HS-5 (cell line): ENCODE measurements around the gene RECQL.
A peak's percentile ranks its signal among the peaks of the same experiment; 100 is the strongest.

Experiments
- DNase-seq: peaks from one replicate; pipeline ENCODE4 v3.0.0-alpha.2; 2012; ENCODE audit warnings: low read depth

The RECQL gene, protein sequence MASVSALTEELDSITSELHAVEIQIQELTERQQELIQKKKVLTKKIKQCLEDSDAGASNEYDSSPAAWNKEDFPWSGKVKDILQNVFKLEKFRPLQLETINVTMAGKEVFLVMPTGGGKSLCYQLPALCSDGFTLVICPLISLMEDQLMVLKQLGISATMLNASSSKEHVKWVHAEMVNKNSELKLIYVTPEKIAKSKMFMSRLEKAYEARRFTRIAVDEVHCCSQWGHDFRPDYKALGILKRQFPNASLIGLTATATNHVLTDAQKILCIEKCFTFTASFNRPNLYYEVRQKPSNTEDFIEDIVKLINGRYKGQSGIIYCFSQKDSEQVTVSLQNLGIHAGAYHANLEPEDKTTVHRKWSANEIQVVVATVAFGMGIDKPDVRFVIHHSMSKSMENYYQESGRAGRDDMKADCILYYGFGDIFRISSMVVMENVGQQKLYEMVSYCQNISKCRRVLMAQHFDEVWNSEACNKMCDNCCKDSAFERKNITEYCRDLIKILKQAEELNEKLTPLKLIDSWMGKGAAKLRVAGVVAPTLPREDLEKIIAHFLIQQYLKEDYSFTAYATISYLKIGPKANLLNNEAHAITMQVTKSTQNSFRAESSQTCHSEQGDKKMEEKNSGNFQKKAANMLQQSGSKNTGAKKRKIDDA

GRCh38 chr12:21501258-21502163 lies at the start of gene RECQL, which contains the start of gene GOLT1B:
RECQL (minus strand) TSS chr12:21501635; CDS start chr12:21499570, 2,065 bp downstream.
GOLT1B (plus strand) TSS chr12:21501789; CDS start chr12:21501924, 135 bp downstream.
- peak; percentile 97 for DNase-seq

- no peak for DNase-seq
Measured at GRCh38 chr12:21547437-21547836, 46.0 kb upstream of the RECQL start.

DNA sequence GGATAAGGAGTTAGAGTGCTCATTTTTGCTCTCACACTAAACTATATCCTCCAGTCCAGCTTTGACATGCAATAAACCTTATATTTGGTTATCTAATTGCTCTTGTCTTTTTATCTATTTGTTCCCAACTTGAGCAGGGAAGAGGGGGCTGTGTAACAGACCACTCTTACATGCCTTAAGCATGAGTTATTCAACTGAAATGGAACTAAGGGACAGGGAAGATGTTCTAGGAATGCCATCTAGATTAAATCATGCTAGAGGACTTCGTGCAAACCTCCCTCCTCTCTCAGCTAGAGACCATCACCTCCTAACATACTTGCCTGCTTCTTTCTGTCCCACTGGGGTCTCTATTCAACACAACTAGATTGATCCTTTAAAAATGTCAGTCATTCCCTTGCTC lies 45.3 kb upstream of the RECQL start:
- DNase-seq: no peak

- no peak for DNase-seq
Measured at GRCh38 chr12:21545557-21545956, 44.1 kb upstream of the RECQL start.

DNA sequence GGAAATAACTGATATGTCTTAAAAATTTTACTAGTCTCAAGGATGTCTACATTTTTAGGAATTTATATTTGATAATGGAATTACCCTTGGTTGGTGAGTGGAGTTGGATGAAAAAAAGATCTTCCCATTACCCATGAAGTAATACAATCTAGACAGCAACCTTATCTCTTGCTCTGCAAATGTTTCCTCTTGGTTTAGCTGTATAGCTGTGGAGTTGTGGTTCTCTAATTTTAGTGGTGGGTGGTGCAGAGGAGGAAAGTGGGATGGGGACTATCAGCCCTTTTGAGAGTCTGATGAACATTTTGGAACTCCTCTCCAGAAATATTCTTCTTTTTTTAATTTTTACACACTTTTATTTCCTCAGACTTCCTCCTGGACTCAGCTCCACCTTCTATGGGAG lies 41.7 kb upstream of the RECQL start:
- DNase-seq: no peak

DNA sequence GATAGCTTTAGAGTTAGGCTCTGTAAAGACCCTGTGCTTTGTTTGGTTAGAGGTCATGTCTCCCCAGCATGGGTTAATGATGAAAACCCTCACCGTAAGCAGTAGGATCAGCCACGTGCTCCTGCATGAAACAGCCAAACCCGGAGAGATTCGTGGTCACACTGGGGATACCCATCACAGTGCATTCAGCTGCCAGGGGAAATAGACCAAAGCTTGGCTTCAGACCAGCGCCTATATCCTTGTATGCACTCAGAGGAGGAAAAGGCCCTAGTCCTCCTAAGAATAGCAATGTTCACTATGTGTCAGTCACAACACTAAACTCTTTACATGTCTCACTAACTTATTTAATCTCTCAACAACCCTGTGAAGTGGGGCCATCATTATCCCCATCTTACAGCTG lies 41.0 kb upstream of the RECQL start:
- DNase-seq: no peak

DNA sequence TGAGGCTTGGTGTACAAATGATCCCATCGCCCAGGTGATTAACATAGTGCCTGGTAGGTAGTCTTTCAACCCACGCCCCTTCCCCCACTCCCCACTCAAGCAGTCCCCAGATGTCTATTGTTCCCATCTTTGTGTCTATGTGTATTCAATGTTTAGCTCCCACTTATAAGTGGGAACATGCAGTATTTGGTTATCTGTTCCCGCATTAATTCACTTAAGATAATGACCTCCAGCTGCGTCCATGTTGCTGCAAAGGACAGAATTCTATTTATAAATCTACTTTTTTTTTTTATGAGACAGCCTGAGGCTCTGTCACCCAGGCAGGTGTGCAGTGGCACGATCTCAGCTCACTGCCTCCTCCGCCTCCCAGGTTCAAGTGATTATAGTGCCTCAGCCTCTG lies 40.3 kb upstream of the RECQL start:
- DNase-seq: no peak

GRCh38 chr12:21539797-21540196 lies 38.4 kb upstream of the RECQL start:
- no peak for DNase-seq

GRCh38 chr12:21538061-21538653 lies 36.7 kb upstream of the RECQL start:
- no peak for DNase-seq

DNA sequence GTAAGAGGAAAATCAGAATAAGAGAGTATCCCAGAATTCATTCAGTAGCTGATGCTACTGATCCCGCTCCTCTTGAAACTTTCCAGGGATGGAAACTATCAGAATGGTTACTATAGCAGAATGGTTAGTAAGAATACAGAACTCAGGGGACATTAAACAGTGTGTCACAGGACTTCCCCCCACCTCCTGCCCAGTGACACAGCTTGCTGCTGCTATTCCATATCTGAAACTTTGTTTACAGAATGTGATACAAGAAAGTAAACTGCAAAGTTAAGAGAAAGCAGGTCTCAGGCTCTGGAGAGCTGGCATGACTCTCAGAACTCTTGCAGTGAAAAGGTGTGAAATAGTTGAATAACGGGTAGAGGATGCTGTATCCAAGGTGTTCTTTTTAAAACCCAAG lies 28.0 kb upstream of the RECQL start:
- no peak for DNase-seq

GRCh38 chr12:21528953-21529352 lies 27.5 kb upstream of the RECQL start:
- no peak for DNase-seq

DNA sequence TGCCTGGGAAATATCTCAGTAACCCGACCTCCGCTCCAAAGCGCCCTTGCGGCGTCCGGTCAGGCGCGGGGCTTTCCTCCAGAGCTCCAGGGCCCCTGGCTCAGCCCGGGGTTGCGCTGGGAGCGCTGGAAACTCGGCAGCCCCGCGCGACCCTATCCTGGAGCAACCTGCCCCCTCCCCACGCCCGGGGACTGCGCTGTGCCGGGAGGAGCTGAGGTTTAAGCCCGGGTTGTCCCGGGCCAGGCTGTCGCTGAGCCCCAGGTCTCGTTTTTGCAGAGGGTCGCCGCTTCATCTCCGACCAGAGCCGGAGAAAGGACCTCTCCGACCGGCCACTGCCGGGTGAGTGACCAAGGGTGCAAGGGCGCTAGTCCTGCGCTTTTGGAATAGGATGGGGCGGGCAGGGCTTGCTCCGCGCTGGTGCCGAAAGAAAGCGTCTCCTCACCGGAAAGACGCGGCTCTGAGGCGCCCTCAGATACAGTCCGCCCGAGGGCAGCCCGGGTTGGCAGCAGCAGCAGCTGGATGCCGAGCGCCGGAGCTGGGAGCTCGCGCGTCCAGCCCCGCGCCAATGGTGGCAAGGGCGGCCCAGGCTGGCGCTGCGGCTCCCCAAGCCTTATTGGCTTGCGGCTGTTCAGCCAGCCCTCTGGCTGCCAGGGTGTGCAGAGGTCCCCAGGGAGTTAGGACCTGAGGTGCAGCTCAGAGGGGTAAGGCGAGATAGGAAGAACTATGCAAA lies 26.2 kb upstream of the RECQL start:
- peak; percentile 16 for DNase-seq

DNA sequence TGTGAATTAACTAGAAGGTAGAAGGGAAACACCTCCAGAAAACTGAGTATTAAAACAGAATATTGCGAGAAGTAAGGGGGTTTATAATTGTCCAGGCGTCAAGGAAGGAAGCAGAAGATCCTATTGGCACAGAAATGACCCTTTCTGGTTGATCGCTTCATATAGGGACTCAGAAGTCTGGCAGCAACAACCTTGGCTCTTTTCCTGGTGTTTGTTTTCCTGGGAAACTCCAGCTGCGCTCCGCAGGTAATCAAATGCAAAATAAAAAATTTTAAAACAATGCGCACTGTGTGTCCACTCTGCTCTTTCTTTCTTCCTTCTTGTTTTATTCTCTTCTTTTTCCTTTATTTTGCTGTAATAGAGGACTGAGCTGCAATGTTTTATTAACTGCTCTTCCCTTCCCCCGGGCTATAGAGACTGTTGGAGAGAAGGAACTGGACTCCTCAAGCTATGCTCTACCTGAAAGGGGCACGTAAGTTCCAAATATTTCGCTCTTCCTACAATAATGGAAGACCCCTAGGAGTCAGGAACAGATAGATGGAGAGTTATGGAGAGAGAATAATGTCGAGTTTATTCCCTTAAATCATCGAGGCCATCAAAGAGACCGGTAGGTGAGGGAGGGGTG lies 25.4 kb upstream of the RECQL start:
- DNase-seq: no peak

- no peak for DNase-seq
Measured at GRCh38 chr12:21526053-21526452, 24.6 kb upstream of the RECQL start, which contains the start of gene SPX. SPX (plus strand) TSS chr12:21526296; CDS start chr12:21526473, 177 bp downstream.

DNA sequence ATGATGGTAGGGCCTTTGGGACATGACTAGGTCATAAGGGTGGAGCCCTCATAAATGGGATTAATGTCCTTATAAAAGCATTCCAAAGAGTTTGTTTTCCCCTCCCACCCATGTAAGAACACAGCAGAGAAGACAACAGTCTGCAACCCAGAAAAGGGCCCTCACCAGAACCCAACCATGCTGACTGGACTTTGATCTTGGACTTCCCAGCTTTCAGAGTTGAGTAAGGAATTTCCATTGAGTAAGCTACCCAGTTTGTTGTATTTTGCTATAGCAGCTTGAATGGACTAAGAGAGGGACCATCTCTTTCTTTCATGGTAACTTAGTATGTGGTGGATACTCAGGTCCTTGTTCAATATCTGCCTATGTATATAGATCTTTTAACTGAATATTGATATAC lies 21.7 kb upstream of the RECQL start:
- DNase-seq: no peak

GRCh38 chr12:21521541-21521940 lies 20.1 kb upstream of the RECQL start:
- DNase-seq: no peak

DNA sequence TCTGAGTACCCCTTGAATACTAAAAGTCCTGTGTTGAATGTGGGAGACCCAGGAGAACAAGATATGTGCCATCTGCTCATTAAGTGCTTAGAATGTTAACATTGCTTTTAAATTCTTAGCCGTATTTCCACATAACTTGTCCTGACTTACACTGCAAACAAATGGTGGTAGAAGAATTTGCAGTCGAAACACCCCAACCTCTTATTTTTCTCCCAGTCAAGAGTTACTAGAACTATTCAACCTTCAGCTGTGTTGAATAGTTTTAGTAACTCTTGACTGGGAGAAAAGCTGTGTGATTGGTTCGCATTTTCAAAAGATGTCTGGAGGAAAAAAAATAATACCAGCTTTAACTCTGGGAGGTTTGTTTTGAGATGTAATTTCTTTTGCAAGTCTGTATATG lies 17.0 kb upstream of the RECQL start:
- no peak for DNase-seq

DNA sequence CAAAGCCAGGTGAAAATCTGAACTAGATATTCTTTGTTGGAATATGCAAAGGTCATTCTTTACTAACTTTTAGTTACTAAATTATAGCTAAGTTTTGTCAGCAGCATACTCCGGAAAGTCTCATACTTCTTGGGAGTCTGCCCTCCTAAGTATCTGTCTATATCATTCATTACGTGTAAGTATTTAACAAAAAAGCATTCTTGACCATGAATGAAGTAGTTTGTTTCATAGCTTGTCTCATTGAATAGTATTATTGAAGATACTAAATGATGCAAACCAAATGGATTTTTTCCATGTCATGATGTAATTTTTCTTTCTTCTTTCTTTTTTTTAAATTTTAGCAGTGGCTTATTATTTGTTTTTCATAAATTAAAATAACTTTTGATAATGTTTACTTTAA lies 14.8 kb upstream of the RECQL start:
- no peak for DNase-seq

DNA sequence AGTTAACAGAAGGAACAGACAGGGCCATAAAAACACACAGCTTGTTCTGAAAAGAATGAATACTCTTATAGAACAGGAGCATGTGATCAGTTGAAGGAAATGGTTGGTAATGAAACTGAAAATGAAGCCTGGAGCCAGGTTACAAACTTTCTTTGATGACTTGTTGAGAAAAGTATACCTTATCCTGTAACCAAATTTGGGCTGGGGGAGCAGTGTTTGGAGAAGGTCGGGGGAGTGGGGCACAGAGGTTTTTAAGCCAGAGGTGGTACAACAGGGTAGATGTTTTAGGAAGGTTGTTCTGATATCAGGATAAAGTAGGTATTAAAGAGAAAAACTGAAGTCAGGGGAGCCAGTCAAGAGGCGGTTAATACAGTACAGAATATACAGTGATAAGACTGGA lies 8.3 kb upstream of the RECQL start:
- no peak for DNase-seq

GRCh38 chr12:21507849-21508248 lies 6.4 kb upstream of the RECQL start:
- no peak for DNase-seq

DNA sequence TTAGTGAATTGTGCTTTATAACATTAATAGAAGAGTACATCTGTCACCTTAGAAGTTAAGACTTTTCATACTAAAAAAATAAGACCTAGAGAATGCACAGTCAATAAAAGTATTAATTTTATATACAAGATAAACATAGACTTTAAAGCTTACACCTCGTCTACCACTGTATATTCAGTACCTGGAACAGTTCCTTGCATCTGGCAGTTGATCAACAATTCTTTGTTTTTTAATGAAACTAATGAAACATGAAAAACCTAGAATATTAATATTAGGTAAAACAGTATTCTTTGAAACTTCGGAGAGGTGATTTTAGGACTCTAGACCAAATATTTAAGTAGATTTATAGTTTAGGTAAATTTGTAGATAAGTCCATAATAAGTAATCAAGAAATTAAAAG lies 4.5 kb upstream of the RECQL start:
- no peak for DNase-seq
